H9 (cell line): ENCODE measurements around the gene AMY2B. TPM values are rescaled to one million over a fixed set of nuclear protein-coding genes. Genes with fewer than 3 reads are reported as not detected.

Experiments used
- DNase-seq: peaks from one replicate; pipeline ENCODE4 v3.0.0-alpha.2; 2017
- H2AFZ ChIP-seq: one replicate; pipeline ENCODE4 v1.6.1; 2013; ENCODE audit warnings: mild to moderate bottlenecking, low read length, control low read depth, moderate library complexity
- H2AK5ac ChIP-seq: 2 replicates; pipeline ENCODE4 v1.6.1; 2013; ENCODE audit warnings: low read length, control low read depth, mixed read lengths; ENCODE audit not compliant: insufficient read length
- H2BK120ac ChIP-seq: one replicate; pipeline ENCODE4 v1.6.1; 2013; ENCODE audit warnings: low read depth, mild to moderate bottlenecking, low read length, control low read depth, inconsistent platforms; ENCODE audit not compliant: poor library complexity, severe bottlenecking
- H2BK12ac ChIP-seq: 2 replicates; pipeline ENCODE4 v1.6.1; 2013; ENCODE audit warnings: low read length, control low read depth, mixed read lengths, low read depth; ENCODE audit not compliant: insufficient read length
- H2BK15ac ChIP-seq: 2 replicates; pipeline ENCODE4 v1.6.1; 2013; ENCODE audit warnings: low read depth, low read length, control low read depth
- H2BK20ac ChIP-seq: one replicate; pipeline ENCODE4 v1.6.1; 2013; ENCODE audit warnings: low read depth, mild to moderate bottlenecking, low read length, control low read depth, inconsistent platforms; ENCODE audit not compliant: poor library complexity, severe bottlenecking
- H2BK5ac ChIP-seq: 2 replicates; pipeline ENCODE4 v1.6.1; 2013; ENCODE audit warnings: low read length, control low read depth, mixed read lengths; ENCODE audit not compliant: insufficient read length
- H3K14ac ChIP-seq: 2 replicates; pipeline ENCODE4 v1.6.1; 2013; ENCODE audit warnings: low read length, control low read depth; ENCODE audit not compliant: insufficient read depth
- H3K18ac ChIP-seq: 2 replicates; pipeline ENCODE4 v1.6.1; 2013; ENCODE audit warnings: low read depth, mild to moderate bottlenecking, mixed read lengths, low read length, control low read depth; ENCODE audit not compliant: insufficient read length
- H3K23ac ChIP-seq: 2 replicates; pipeline ENCODE4 v1.6.1; 2013; ENCODE audit warnings: low read length, control low read depth, mixed read lengths, low read depth; ENCODE audit not compliant: insufficient read length
- H3K23me2 ChIP-seq: 2 replicates; pipeline ENCODE4 v1.6.1; 2013; ENCODE audit warnings: low read depth, mild to moderate bottlenecking, mixed read lengths, low read length, control low read depth; ENCODE audit not compliant: insufficient read length, poor library complexity, severe bottlenecking
- H3K27ac ChIP-seq: 2 replicates; pipeline ENCODE4 v1.5.1; 2013; ENCODE audit warnings: low read length, control low read depth, mixed read lengths, low read depth; ENCODE audit not compliant: insufficient read length
- H3K27me3 ChIP-seq: 2 replicates; pipeline ENCODE4 v1.6.1; 2013; ENCODE audit warnings: low read length, control low read depth, inconsistent platforms; ENCODE audit not compliant: insufficient read depth
- H3K4ac ChIP-seq: 2 replicates; pipeline ENCODE4 v1.6.1; 2013; ENCODE audit warnings: low read depth, mild to moderate bottlenecking, control low read depth, inconsistent platforms, low read length, moderate library complexity
- H3K4me1 ChIP-seq: 2 replicates; pipeline ENCODE4 v1.6.1; 2013; ENCODE audit warnings: low read length, control low read depth, inconsistent platforms; ENCODE audit not compliant: insufficient read depth
- H3K4me2 ChIP-seq: 2 replicates; pipeline ENCODE4 v1.6.1; 2013; ENCODE audit warnings: low read length, control low read depth, mixed read lengths; ENCODE audit not compliant: insufficient read length, insufficient read depth
- H3K56ac ChIP-seq: 2 replicates; pipeline ENCODE4 v1.6.1; 2013; ENCODE audit warnings: low read depth, mild to moderate bottlenecking, mixed read lengths, low read length, control low read depth; ENCODE audit not compliant: insufficient read length
- H3K79me1 ChIP-seq: 2 replicates; pipeline ENCODE4 v1.6.1; 2013; ENCODE audit warnings: low read depth, mild to moderate bottlenecking, moderate library complexity, low read length, control low read depth, inconsistent platforms; ENCODE audit not compliant: insufficient read depth, poor library complexity, severe bottlenecking
- H3K79me2 ChIP-seq: 2 replicates; pipeline ENCODE4 v1.6.1; 2013; ENCODE audit warnings: low read length, control low read depth, inconsistent platforms; ENCODE audit not compliant: insufficient read depth
- H3K9ac ChIP-seq: 2 replicates; pipeline ENCODE4 v1.6.1; 2013; ENCODE audit warnings: low read length, control low read depth, mixed read lengths; ENCODE audit not compliant: insufficient read length; ENCODE audit errors: extremely low read depth
- H3K9me3 ChIP-seq: one replicate; pipeline ENCODE4 v1.6.1; 2013; ENCODE audit warnings: low read depth, low read length, inconsistent platforms; ENCODE audit not compliant: control insufficient read depth
- H3T11ph ChIP-seq: one replicate; pipeline ENCODE4 v1.6.1; 2013; ENCODE audit warnings: mild to moderate bottlenecking, low read length, control low read depth, inconsistent platforms
- H4K20me1 ChIP-seq: one replicate; pipeline ENCODE4 v1.6.1; 2013; ENCODE audit not compliant: control insufficient read depth, insufficient read length, insufficient read depth
- H4K5ac ChIP-seq: 2 replicates; pipeline ENCODE4 v1.6.1; 2013; ENCODE audit warnings: low read depth, mild to moderate bottlenecking, mixed read lengths, low read length, control low read depth; ENCODE audit not compliant: insufficient read length
- H4K8ac ChIP-seq: replicated peaks from 2 replicates; pipeline ENCODE4 v1.6.1; 2013; ENCODE audit warnings: low read length, control low read depth, mixed read lengths, low read depth; ENCODE audit not compliant: insufficient read length
- H4K91ac ChIP-seq: 2 replicates; pipeline ENCODE4 v1.6.1; 2013; ENCODE audit warnings: low read depth, mild to moderate bottlenecking, moderate library complexity, mixed read lengths, low read length, control low read depth; ENCODE audit not compliant: insufficient read length
- H3K27ac Mint-ChIP-seq, 3 experiments: 2 replicates in 2 of 3; 3 replicates in 1 of 3; pipeline ENCODE4 v1.8.0; 2020 to 2021; ENCODE audit warnings: mixed read lengths in 3 of 3, mild to moderate bottlenecking in 1 of 3, moderate library complexity in 1 of 3
- H3K27me3 Mint-ChIP-seq: 2 replicates; pipeline ENCODE4 v1.8.0; 2021; ENCODE audit warnings: low read depth, mild to moderate bottlenecking, moderate library complexity, mixed read lengths
- H3K36me3 Mint-ChIP-seq, 3 experiments: 2 replicates in 2 of 3; 3 replicates in 1 of 3; pipeline ENCODE4 v1.8.0; 2020 to 2021; ENCODE audit warnings: low read depth in 3 of 3, mixed read lengths in 3 of 3; ENCODE audit not compliant: insufficient read depth in 1 of 3
- H3K4me1 Mint-ChIP-seq, 2 experiments: 2 replicates each; pipeline ENCODE4 v1.8.0; 2020; ENCODE audit warnings: mixed read lengths in 2 of 2
- H3K4me3 Mint-ChIP-seq, 2 experiments: 2 replicates in 1 of 2; 3 replicates in 1 of 2; pipeline ENCODE4 v1.8.0; 2020 to 2021; ENCODE audit warnings: mild to moderate bottlenecking in 2 of 2, mixed read lengths in 2 of 2, moderate library complexity in 1 of 2
- H3K9me3 Mint-ChIP-seq, 2 experiments: 2 replicates in 1 of 2; 3 replicates in 1 of 2; pipeline ENCODE4 v1.8.0; 2020; ENCODE audit warnings: mild to moderate bottlenecking in 2 of 2, mixed read lengths in 2 of 2, moderate library complexity in 1 of 2
- WGBS: extraction: QIAGEN DNeasy Blood & Tissue Kit; methylation state at CpG from one replicate; pipeline ENCODE4 v1.1.7; 2013; ENCODE audit warnings: missing lambda C conversion rate, low lambda C conversion rate, mixed read lengths; ENCODE audit not compliant: insufficient read length; ENCODE audit errors: extremely low coverage; 5-methylcytosine and 5-hydroxymethylcytosine counted together
- total RNA-seq: library from RNA; stranded (reverse); gene quantifications from 2 replicates; pipeline ENCODE4 v1.2.1, GENCODE V29; 2021
- TF ChIP-seq, protein P1 (sequence below): fragments of 200-600 bp; sonication (generic); conservative IDR thresholded peaks from 3 replicates; pipeline ENCODE4 v1.8.0; 2021; ENCODE audit warnings: antibody characterized with exemption, mild to moderate bottlenecking

AMY2B gene
- total RNA-seq, 1 experiment from 2014 or later = 0.90 TPM

DNA sequence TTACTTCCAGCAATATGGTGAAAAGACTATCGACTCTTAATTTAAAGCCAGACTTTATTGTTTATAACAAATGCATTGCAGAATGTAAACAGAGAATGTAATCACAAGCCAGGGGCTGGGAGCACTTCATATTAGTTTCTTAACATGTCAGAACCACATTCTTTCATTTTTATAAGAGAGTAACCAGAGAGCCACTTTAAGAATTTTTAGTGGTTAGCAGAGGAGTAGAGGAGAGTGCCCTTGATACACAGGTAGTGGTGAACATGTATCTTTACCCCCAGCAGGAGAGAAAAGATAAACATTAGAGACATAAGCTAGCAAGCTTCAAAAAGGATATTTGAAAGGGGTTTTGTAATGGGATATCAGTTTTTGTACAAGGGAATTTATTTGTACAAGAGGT, 11.1 kb downstream of the AMY2B start:
- no peak overlapping the region for H2BK12ac ChIP-seq
- TF ChIP-seq, protein P1, sequence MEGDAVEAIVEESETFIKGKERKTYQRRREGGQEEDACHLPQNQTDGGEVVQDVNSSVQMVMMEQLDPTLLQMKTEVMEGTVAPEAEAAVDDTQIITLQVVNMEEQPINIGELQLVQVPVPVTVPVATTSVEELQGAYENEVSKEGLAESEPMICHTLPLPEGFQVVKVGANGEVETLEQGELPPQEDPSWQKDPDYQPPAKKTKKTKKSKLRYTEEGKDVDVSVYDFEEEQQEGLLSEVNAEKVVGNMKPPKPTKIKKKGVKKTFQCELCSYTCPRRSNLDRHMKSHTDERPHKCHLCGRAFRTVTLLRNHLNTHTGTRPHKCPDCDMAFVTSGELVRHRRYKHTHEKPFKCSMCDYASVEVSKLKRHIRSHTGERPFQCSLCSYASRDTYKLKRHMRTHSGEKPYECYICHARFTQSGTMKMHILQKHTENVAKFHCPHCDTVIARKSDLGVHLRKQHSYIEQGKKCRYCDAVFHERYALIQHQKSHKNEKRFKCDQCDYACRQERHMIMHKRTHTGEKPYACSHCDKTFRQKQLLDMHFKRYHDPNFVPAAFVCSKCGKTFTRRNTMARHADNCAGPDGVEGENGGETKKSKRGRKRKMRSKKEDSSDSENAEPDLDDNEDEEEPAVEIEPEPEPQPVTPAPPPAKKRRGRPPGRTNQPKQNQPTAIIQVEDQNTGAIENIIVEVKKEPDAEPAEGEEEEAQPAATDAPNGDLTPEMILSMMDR = no peak
- H3K4me1 Mint-ChIP-seq = no peaks in the 10 kb centered on the region
- no peak overlapping the region for H2AFZ ChIP-seq
- no peak overlapping the region for H3K18ac ChIP-seq
- no peaks in the 10 kb centered on the region for H3K4me1 ChIP-seq
- no peaks in the 10 kb centered on the region for H4K20me1 ChIP-seq
- no CpG with 5 or more reads among the region's 1 CpG for WGBS
- no peak overlapping the region for H3K9ac ChIP-seq
- H2BK15ac ChIP-seq = no peak overlapping the region
- H3K27ac Mint-ChIP-seq = no peak overlapping the region
- H2BK20ac ChIP-seq = no peak overlapping the region
- H3K27me3 ChIP-seq = no peaks in the 10 kb centered on the region
- no peak overlapping the region for H3T11ph ChIP-seq
- H3K36me3 Mint-ChIP-seq = peaks cover 0 to 8% (median 0%) of the 10 kb centered on the region in 3 experiments; a peak in 1 of 7 replicates
- H3K4me3 Mint-ChIP-seq = no peak overlapping the region
- peaks cover 11 to 27% of the 10 kb centered on the region in 2 experiments for H3K9me3 Mint-ChIP-seq
- H4K91ac ChIP-seq = no peak overlapping the region
- no peak overlapping the region for H2AK5ac ChIP-seq
- no peaks in the 10 kb centered on the region for H3K27me3 Mint-ChIP-seq
- no peak overlapping the region for H4K5ac ChIP-seq
- no peak overlapping the region for H2BK120ac ChIP-seq
- H4K8ac ChIP-seq = no peak overlapping the region
- H3K23me2 ChIP-seq = no peaks in the 10 kb centered on the region
- H3K79me1 ChIP-seq = no peaks in the 10 kb centered on the region
- H3K14ac ChIP-seq = no peak overlapping the region
- H2BK5ac ChIP-seq = no peak overlapping the region
- no peaks in the 10 kb centered on the region for H3K79me2 ChIP-seq
- peaks cover 4% of the 10 kb centered on the region for H3K9me3 ChIP-seq
- DNase-seq = no peak
- no peak overlapping the region for H3K27ac ChIP-seq
- H3K4ac ChIP-seq = no peak overlapping the region
- H3K56ac ChIP-seq = no peak overlapping the region
- no peak overlapping the region for H3K23ac ChIP-seq
- no peak overlapping the region for H3K4me2 ChIP-seq
